Measurements from ENCODE around the gene RPL18A. TPM values are rescaled to one million over a fixed set of nuclear protein-coding genes. Genes with fewer than 3 reads are reported as not detected.

The RPL18A gene
- total RNA-seq, 1 experiment from 2014 or later, result 1,852 TPM

DNA sequence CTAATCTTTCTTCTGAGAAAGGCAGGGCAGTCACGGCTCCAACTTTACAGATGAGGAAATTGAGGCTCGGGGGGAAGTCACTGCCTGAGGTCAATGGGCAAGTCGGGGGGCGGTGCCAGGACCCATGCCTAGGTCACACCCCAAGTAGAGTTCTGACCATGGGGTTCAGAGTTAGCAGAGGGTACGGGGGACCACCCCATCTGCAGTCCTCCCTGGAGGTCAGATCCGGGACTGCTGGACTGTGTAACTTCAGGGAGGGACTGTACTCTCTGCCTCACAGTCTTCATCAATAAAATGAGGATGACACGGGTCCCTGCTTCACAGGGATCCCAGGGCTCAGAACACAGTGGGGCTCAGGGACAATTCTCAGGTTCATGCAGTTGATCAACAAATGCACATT, 19.8 kb downstream of the RPL18A start:
- ChIA-PET CTCF (no interaction called here), POLR2A (ENCODE audit: low non-redundant PET) (no interaction called here)
- Histone ChIP-seq H3K27me3 (replicated peaks; ENCODE audit: insufficient read depth, low read depth, low read length, poor library complexity) (no peaks in the 10 kb centered on the region), H3K4me3 (ENCODE audit: low read depth, low read length, poor library complexity, severe bottlenecking) (no peak overlapping the region), H3K4me1 (ENCODE audit: insufficient read depth, low read length, poor library complexity, severe bottlenecking) (no peaks in the 10 kb centered on the region), H3K9me3 (ENCODE audit: low read depth, low read length, poor library complexity, severe bottlenecking) (no peaks in the 10 kb centered on the region), H3K27ac (ENCODE audit: low read depth, low read length, poor library complexity, severe bottlenecking) (no peak overlapping the region), H3K36me3 (ENCODE audit: insufficient read depth, low read length, poor library complexity, severe bottlenecking) (no peaks in the 10 kb centered on the region)
- no TSS peak for BruUV-seq (replicated peaks)
- DNase-seq (ENCODE audit: low spot score), result no peak
- TF ChIP-seq, protein P1, sequence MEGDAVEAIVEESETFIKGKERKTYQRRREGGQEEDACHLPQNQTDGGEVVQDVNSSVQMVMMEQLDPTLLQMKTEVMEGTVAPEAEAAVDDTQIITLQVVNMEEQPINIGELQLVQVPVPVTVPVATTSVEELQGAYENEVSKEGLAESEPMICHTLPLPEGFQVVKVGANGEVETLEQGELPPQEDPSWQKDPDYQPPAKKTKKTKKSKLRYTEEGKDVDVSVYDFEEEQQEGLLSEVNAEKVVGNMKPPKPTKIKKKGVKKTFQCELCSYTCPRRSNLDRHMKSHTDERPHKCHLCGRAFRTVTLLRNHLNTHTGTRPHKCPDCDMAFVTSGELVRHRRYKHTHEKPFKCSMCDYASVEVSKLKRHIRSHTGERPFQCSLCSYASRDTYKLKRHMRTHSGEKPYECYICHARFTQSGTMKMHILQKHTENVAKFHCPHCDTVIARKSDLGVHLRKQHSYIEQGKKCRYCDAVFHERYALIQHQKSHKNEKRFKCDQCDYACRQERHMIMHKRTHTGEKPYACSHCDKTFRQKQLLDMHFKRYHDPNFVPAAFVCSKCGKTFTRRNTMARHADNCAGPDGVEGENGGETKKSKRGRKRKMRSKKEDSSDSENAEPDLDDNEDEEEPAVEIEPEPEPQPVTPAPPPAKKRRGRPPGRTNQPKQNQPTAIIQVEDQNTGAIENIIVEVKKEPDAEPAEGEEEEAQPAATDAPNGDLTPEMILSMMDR (conservative IDR thresholded peaks at IDR 0.05; ENCODE audit: low read depth, low read length), result no peak
- TF ChIP-seq EZH2 (IDR thresholded peaks at IDR 0.05; ENCODE audit: borderline replicate concordance, low read depth, low read length, poor library complexity, severe bottlenecking), result no peak
- intact Hi-C loops (cut with micrococcal nuclease; ENCODE audit: unreplicated experiment), result no loop called here

DNA sequence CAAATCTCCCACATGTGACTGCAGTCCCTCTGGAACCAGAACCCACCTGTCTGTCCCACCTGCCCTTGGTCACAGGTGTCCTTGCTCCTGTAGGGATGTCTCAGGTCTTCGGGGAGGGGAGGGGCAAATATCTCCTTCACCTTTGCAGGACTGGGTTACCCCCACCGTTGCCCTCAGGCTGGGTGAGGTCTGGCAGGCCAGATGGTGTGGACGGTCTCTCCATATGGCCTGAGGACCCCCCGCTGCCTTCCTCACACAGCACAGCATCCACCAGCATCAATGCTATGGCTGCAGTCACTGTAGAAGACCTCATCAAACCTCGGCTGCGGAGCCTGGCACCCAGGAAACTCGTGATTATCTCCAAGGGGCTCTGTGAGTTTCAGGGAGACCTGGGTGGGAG, 22.0 kb downstream of the RPL18A start:
- H3K4me1 ChIP-seq (ENCODE audit: insufficient read depth, low read length, poor library complexity, severe bottlenecking), result no peaks in the 10 kb centered on the region
- no peak for TF ChIP-seq EZH2 (IDR thresholded peaks at IDR 0.05; ENCODE audit: borderline replicate concordance, low read depth, low read length, poor library complexity, severe bottlenecking)
- TF ChIP-seq, protein P1 (conservative IDR thresholded peaks at IDR 0.05; ENCODE audit: low read depth, low read length), result no peak
- no peaks in the 10 kb centered on the region for H3K27me3 ChIP-seq (replicated peaks; ENCODE audit: insufficient read depth, low read depth, low read length, poor library complexity)
- no TSS peak for BruUV-seq (replicated peaks)
- no peak overlapping the region for H3K4me3 ChIP-seq (ENCODE audit: low read depth, low read length, poor library complexity, severe bottlenecking)
- POLR2A ChIA-PET (ENCODE audit: low non-redundant PET), result no interaction called here
- H3K36me3 ChIP-seq (ENCODE audit: insufficient read depth, low read length, poor library complexity, severe bottlenecking), result no peaks in the 10 kb centered on the region
- CTCF ChIA-PET, result no interaction called here
- no peaks in the 10 kb centered on the region for H3K9me3 ChIP-seq (ENCODE audit: low read depth, low read length, poor library complexity, severe bottlenecking)
- DNase-seq (ENCODE audit: low spot score), result no peak
- no peak overlapping the region for H3K27ac ChIP-seq (ENCODE audit: low read depth, low read length, poor library complexity, severe bottlenecking)
- intact Hi-C loops (cut with micrococcal nuclease; ENCODE audit: unreplicated experiment), result no loop called here

DNA sequence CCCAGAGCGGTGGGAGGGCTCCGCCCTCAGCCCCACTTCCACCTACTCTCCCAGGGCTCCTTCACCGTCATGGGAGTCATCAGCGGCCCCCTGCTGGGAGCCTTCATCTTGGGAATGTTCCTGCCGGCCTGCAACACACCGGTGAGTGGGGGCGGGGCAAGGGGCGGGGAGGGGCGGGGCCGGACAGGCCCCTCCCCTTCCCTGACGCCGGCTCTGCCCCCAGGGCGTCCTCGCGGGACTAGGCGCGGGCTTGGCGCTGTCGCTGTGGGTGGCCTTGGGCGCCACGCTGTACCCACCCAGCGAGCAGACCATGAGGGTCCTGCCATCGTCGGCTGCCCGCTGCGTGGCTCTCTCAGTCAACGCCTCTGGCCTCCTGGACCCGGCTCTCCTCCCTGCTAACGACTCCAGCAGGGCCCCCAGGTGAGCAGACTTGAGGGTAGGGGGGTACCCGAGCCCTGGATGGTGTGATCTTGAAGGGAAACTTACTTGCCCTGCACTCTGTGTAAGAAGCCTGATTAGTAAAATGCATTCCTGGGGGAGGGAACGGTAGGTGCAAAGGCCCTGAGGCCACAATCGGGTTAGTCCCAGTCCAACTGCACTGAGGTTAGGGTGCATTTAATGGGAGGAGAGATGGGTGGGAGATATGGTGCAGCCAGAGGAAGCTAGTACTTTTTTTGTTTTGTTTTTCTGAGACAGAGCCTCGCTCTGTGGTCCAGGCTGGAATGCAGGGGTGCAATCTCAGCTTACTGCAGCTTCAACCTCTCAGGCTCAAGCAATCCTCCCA, 24.1 kb downstream of the RPL18A start:
- DNase-seq (ENCODE audit: low spot score), result no peak
- intact Hi-C loops (cut with micrococcal nuclease; ENCODE audit: unreplicated experiment), result no loop called here

More for the DNA sequence above, 24.1 kb downstream of the RPL18A start:
- Histone ChIP-seq H3K4me1 (ENCODE audit: insufficient read depth, low read length, poor library complexity, severe bottlenecking) (no peaks in the 10 kb centered on the region), H3K36me3 (ENCODE audit: insufficient read depth, low read length, poor library complexity, severe bottlenecking) (no peaks in the 10 kb centered on the region), H3K27me3 (replicated peaks; ENCODE audit: insufficient read depth, low read depth, low read length, poor library complexity) (no peaks in the 10 kb centered on the region), H3K27ac (ENCODE audit: low read depth, low read length, poor library complexity, severe bottlenecking) (no peak overlapping the region), H3K4me3 (ENCODE audit: low read depth, low read length, poor library complexity, severe bottlenecking) (no peak overlapping the region), H3K9me3 (ENCODE audit: low read depth, low read length, poor library complexity, severe bottlenecking) (no peaks in the 10 kb centered on the region)
- CTCF ChIA-PET, result no interaction called here
- POLR2A ChIA-PET (ENCODE audit: low non-redundant PET), result no interaction called here
- no TSS peak for BruUV-seq (replicated peaks)
- TF ChIP-seq, protein P1 (conservative IDR thresholded peaks at IDR 0.05; ENCODE audit: low read depth, low read length), result no peak
- no peak for TF ChIP-seq EZH2 (IDR thresholded peaks at IDR 0.05; ENCODE audit: borderline replicate concordance, low read depth, low read length, poor library complexity, severe bottlenecking)
